ENCODE data around the gene LAMA3. TPM values are rescaled to one million over a fixed set of nuclear protein-coding genes. Genes with fewer than 3 reads are reported as not detected.
A peak's percentile ranks its signal among the peaks of the same experiment; 100 is the strongest.
"Not testable (repeated sequence)": the region's sequence is repeated elsewhere in the genome, so short reads cannot be mapped to it uniquely, and the experiment has no call there.

The LAMA3 gene
- total and polyA plus RNA-seq, 10 of the 15 experiments (the other 5 are each of a cell fraction or from before 2014, with no cell fraction given): 0.37 to 6.5 (median 5.4) TPM

- no peak for TF ChIP-seq SP1 (IDR thresholded peaks at IDR 0.05; ENCODE audit: low read depth, low read length)
- no peak for TF ChIP-seq TBL1XR1 (IDR thresholded peaks at IDR 0.05; ENCODE audit: low read depth, low read length)
Observed at GRCh38 chr18:23740105-23740830, 51.0 kb downstream of the LAMA3 start (continued).

- 2% methylated on average over 6 of the region's 6 CpGs for WGBS (ENCODE audit: insufficient coverage, insufficient replicate concordance, low lambda C conversion rate, missing lambda C conversion rate)
- H4K20me1 ChIP-seq (ENCODE audit: control insufficient read depth, insufficient read depth); DNase-seq (ENCODE audit: low read depth, low spot score); H2AFZ ChIP-seq (ENCODE audit: control insufficient read depth, low read depth, low read length); intact Hi-C loops (cut with micrococcal nuclease; ENCODE audit: unreplicated experiment); H3K4me2 ChIP-seq (ENCODE audit: control insufficient read depth, insufficient read depth); H3K9ac ChIP-seq (ENCODE audit: control insufficient read depth, insufficient read depth, low read length); BruUV-seq (replicated peaks); H3K4me3 ChIP-seq; FAIRE-seq; CTCF ChIA-PET; POLR2A ChIA-PET; H3K36me3 ChIP-seq (ENCODE audit: control insufficient read depth in 2 of 2, insufficient read depth in 2 of 2, low read length in 1 of 2); H3K27ac ChIP-seq (ENCODE audit: control insufficient read depth, insufficient read depth); in situ Hi-C loops (cut with MboI); H3K79me2 ChIP-seq (ENCODE audit: control insufficient read depth, insufficient read depth, low read length); RAD21 ChIA-PET (ENCODE audit: unreplicated experiment); H3K9me3 ChIP-seq (replicated peaks; ENCODE audit: control insufficient read depth, insufficient read depth, low read length); H3K27me3 ChIP-seq (replicated peaks in 1 of 2; ENCODE audit: control insufficient read depth in 2 of 2, insufficient read depth in 2 of 2, low read length in 1 of 2): not testable (repeated sequence)
- peaks cover 12% of the 10 kb centered on the region for H3K4me1 ChIP-seq (ENCODE audit: control insufficient read depth, insufficient read depth, low read length)
- peak; percentile 78; the same call in 1 of the 2 replicates for TF ChIP-seq IRF4 (IDR thresholded peaks at IDR 0.05; ENCODE audit: low read depth, low read length)
- 0 out of 2 replicates have a peak, but pooled peaks have one; percentile 66 for TF ChIP-seq FOXM1 (IDR thresholded peaks at IDR 0.05; ENCODE audit: low read depth, low read length)
- TF ChIP-seq ETV6 (conservative IDR thresholded peaks at IDR 0.05 in 1 of 2, IDR thresholded peaks at IDR 0.05 in 1 of 2; ENCODE audit: borderline replicate concordance in 1 of 2, low read depth in 1 of 2): peak in 1 of 2 experiments; percentile 44; a peak in 1 of 4 replicates
- TF ChIP-seq JUNB (IDR thresholded peaks at IDR 0.05): peak; percentile 94
- peak; percentile 62 for TF ChIP-seq CREM (IDR thresholded peaks at IDR 0.05; ENCODE audit: low read depth)
- 0 out of 2 replicates have a peak, but pooled peaks have one; percentile 30 for TF ChIP-seq MEF2A (IDR thresholded peaks at IDR 0.05; ENCODE audit: insufficient read depth, low read depth, low read length)
- TF ChIP-seq ATF2 (IDR thresholded peaks at IDR 0.05; ENCODE audit: low read length): peak; percentile 50; the same call in 1 of the 2 replicates
- 0 out of 2 replicates have a peak, but pooled peaks have one; percentile 43 for TF ChIP-seq PML (IDR thresholded peaks at IDR 0.05; ENCODE audit: low read length)
- TF ChIP-seq BCL11A (IDR thresholded peaks at IDR 0.05; ENCODE audit: low read depth, low read length): peak; percentile 82; the same call in 1 of the 2 replicates
- TF ChIP-seq NFIC (IDR thresholded peaks at IDR 0.05; ENCODE audit: low read depth, low read length): peak; percentile 74
- peak; percentile 54 for TF ChIP-seq RUNX3 (IDR thresholded peaks at IDR 0.05; ENCODE audit: low read length)
- peak; percentile 61 for TF ChIP-seq EED (IDR thresholded peaks at IDR 0.05; ENCODE audit: low read depth)
- 0 out of 4 replicates have a peak, but pooled peaks of 1 of the 2 experiments have one; percentile 25 for TF ChIP-seq SRF (IDR thresholded peaks at IDR 0.05; ENCODE audit: low read depth in 2 of 2, low read length in 2 of 2)
- peak; percentile 56 for ATAC-seq
- SMC1A ChIA-PET (ENCODE audit: uncharacterized antibody, unreplicated experiment): interaction anchor here (1.5 kb wide), 1 partner anchor 19 kb away, joined by 4 read pairs; no protein-coding TSS in a partner anchor
Observed at GRCh38 chr18:23741967-23742366, 52.7 kb downstream of the LAMA3 start.

Measured in GM12878 (cell line).